Renal cortical epithelial cell (primary cell): Measurements from ENCODE around the gene ATP5PD. TPM values are rescaled to one million over a fixed set of nuclear protein-coding genes. Genes with fewer than 3 reads are reported as not detected.

Experiments
- DNase-seq: peaks from one replicate; pipeline ENCODE4 v3.0.0-alpha.2; 2011; ENCODE audit warnings: low read depth
- total RNA-seq: library from RNA; depleted of rRNA; stranded (reverse); fragments of >200 nt; gene quantifications from 2 replicates; pipeline ENCODE4 v1.2.3, GENCODE V29; 2014

ATP5PD gene
- total RNA-seq, 1 donor from 2014 or later = 266 TPM

- peak; percentile 86 for DNase-seq
These were observed 52.3 kb downstream of the ATP5PD start for GRCh38 chr17:74994440-74994839.

GRCh38 chr17:74992223-74992622 lies 54.5 kb downstream of the ATP5PD start:
- DNase-seq = peak; percentile 36

- DNase-seq = no peak
These were observed 56.1 kb downstream of the ATP5PD start for GRCh38 chr17:74990581-74991105.

Other genes with a start within 250 kb of the ATP5PD start
- gene GRIN2C, start 187.1 kb downstream of the ATP5PD start, total RNA-seq = 0.10 TPM in 1 of 2 replicates, not detected in the other
- 30.6 and 31.3 TPM in 2 replicates for gene FDXR, start 174.0 kb downstream of the ATP5PD start, total RNA-seq
- not detected in 2 replicates for gene FADS6, start 153.3 kb downstream of the ATP5PD start, total RNA-seq
- not detected in 2 replicates for gene USH1G, start 123.7 kb downstream of the ATP5PD start, total RNA-seq
- gene OTOP2, start 122.7 kb downstream of the ATP5PD start, total RNA-seq = not detected in 2 replicates
- not detected in 2 replicates for gene OTOP3, start 111.1 kb downstream of the ATP5PD start, total RNA-seq
- gene HID1, start 74.2 kb downstream of the ATP5PD start, total RNA-seq = 3.9 and 6.9 TPM in 2 replicates
- gene CDR2L, start 59.3 kb downstream of the ATP5PD start, total RNA-seq = 36.8 and 69.2 TPM in 2 replicates
- gene MRPL58, start 34.3 kb downstream of the ATP5PD start, total RNA-seq = 19.9 and 40.8 TPM in 2 replicates
- 13.4 and 29.6 TPM in 2 replicates for gene KCTD2, start 256 bp upstream of the ATP5PD start, total RNA-seq
- 35.6 and 165 TPM in 2 replicates for gene SLC16A5, start 41.0 kb upstream of the ATP5PD start, total RNA-seq
- gene ARMC7, start 63.0 kb upstream of the ATP5PD start, total RNA-seq = 1.2 and 14.2 TPM in 2 replicates
- gene NT5C, start 84.8 kb upstream of the ATP5PD start, total RNA-seq = 22.9 and 77.3 TPM in 2 replicates
- 171 and 366 TPM in 2 replicates for gene JPT1, start 107.5 kb upstream of the ATP5PD start, total RNA-seq
- gene SUMO2, start 136.0 kb upstream of the ATP5PD start, total RNA-seq = 96.6 and 151 TPM in 2 replicates
- 27.6 and 37.7 TPM in 2 replicates for gene NUP85, start 158.7 kb upstream of the ATP5PD start, total RNA-seq
- 14.8 and 25.8 TPM in 2 replicates for gene GGA3, start 214.6 kb upstream of the ATP5PD start, total RNA-seq
- 45.9 and 61.5 TPM in 2 replicates for gene MRPS7, start 214.9 kb upstream of the ATP5PD start, total RNA-seq
- 15.1 and 16.3 TPM in 2 replicates for gene MIF4GD, start 224.3 kb upstream of the ATP5PD start, total RNA-seq
- gene SLC25A19, start 242.5 kb upstream of the ATP5PD start, total RNA-seq = 2.8 and 5.6 TPM in 2 replicates